Measurements from ENCODE around the gene RPLP2.

RPLP2 gene

DNA sequence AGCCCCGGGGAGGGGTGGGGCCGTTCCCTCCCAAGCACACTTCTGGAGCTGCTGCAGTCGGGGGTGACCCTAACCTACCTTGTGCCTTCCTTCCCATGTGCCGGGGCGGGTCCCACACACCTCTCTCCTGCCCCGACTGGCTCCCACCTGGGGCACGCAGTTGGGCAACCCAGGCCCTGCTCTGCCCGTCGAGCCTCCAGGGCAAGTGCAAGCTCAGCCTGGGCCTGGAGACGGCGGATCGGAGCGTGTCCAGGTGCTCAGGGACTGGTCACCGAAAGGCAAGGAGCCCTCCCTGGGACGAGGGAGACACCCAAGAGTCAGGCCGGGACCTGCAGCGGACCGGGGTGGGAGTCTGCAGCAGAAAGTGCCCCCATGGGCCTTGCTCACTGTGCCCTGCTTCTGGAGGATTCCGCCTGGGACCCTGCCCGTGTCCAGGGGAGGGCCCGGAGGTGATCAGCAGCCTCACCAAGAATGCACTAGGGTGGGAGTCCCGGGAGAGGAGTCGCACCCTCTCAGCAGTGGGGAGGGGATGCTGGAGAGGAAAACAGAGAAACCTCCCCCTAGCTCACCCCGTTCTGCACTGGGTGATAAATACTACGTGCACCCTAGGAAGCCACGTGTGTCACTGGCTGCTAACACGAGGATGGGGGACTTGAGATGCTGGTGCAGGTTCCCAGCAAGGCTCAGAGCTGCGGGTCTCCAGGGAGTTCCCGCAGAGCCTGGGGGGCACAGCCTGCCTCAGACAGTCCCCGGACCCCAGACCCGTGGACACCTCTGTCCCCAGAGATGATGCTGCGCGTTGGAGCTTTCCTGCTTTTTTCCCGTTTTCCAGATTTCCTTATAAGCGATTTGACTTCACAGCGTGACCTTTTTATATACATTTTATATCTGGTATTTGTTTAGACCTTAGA, 27.2 kb upstream of the RPLP2 start:
- Histone ChIP-seq H3K27me3 (no peaks in the 10 kb centered on the region), H3K9me3 (no peaks in the 10 kb centered on the region), H3K4me1 (peaks cover 71% of the 10 kb centered on the region), H4K20me1 (peaks cover 14% of the 10 kb centered on the region; the same call in 1 of the 2 replicates), H3K4me3 (no peak overlapping the region), H3K4me2 (peak overlapping the region; percentile 39), H3K27ac (no peak overlapping the region), H3K36me3 (peaks cover 41% of the 10 kb centered on the region), H3K9ac (no peak overlapping the region; the same call in none of the 2 replicates)
- TF ChIP-seq Cebpa-rat (IDR thresholded peaks at IDR 0.05): no peak

DNA sequence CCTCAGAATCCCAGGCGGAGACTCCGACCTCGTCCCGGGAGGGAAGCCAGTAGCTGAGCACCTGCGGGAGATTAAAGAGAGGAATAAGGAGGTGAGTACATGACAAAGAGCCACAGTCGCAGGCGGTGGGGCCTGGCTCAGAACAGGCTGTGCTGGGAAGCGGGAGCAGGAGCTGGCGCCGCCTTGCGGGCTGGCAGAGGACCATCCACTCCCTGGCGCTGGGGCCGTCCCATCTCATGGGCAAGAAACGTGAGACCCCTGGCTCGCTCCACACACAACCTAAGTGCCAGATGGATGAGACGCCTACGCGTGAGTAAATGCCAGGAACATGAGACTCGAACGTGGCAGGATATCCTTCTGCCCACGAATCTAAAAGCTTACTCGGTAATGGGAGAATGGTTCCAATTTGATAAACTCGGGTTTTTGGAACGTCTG, 26.2 kb upstream of the RPLP2 start:
- peaks cover 41% of the 10 kb centered on the region for H3K36me3 ChIP-seq
- no peaks in the 10 kb centered on the region for H3K27me3 ChIP-seq
- H3K4me2 ChIP-seq: peak overlapping the region; percentile 39
- H3K4me3 ChIP-seq: no peak overlapping the region
- H3K27ac ChIP-seq: no peak overlapping the region
- H3K9ac ChIP-seq: no peak overlapping the region
- peaks cover 74% of the 10 kb centered on the region for H3K4me1 ChIP-seq
- H4K20me1 ChIP-seq: peaks cover 20% of the 10 kb centered on the region; the same call in 1 of the 2 replicates
- TF ChIP-seq Cebpa-rat (IDR thresholded peaks at IDR 0.05): no peak
- no peaks in the 10 kb centered on the region for H3K9me3 ChIP-seq

DNA sequence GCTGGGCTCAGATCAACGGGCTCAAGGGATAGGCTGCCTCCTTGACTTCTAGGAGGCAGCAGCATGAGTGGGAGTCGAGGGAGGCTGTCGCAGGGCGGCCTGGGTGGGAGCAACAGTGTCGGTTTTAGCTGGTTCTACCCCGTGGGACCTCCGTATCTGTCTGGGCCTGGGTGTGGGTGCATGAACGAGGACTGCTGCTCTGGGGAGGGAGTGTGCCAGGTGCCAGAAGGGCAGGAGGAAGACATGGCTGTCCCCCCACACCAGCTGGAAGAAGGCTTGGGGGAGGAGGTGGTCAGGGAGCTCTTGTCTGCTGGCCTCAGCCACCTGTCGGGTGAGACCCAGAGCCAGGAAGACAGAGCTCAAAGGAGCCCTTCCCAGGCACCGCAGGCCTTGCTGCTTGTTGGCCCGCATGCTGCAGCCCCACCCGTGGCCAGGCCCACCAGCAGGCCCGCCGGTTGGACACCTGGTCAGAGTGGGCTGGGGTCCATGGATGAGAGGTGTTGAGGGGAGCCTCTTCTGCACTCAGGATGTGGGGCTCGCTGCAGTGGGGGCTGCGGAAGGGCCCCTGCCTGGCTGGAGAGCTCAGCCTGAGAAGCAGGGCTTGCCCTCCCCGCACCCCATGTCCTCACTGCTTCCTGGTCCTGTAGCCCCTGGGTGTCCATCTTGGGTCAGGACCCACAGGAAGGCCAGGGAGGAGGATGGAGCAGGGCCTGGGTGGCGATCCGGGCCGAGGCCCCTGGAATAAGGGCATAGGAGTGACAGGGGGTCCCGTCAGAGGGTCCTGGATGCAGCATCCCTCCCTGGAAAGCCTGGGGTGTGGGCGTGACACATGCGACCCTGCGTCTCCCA, 23.3 kb upstream of the RPLP2 start:
- Histone ChIP-seq H3K9ac (no peak overlapping the region), H3K4me2 (0 out of 2 replicates have a peak overlapping the region, but pooled peaks have one; percentile 5), H3K27ac (no peak overlapping the region), H4K20me1 (peaks cover 31% of the 10 kb centered on the region; the same call in 1 of the 2 replicates), H3K36me3 (peaks cover 29% of the 10 kb centered on the region), H3K9me3 (no peaks in the 10 kb centered on the region), H3K27me3 (no peaks in the 10 kb centered on the region), H3K4me1 (peaks cover 57% of the 10 kb centered on the region), H3K4me3 (no peak overlapping the region)
- no peak for TF ChIP-seq Cebpa-rat (IDR thresholded peaks at IDR 0.05)

DNA sequence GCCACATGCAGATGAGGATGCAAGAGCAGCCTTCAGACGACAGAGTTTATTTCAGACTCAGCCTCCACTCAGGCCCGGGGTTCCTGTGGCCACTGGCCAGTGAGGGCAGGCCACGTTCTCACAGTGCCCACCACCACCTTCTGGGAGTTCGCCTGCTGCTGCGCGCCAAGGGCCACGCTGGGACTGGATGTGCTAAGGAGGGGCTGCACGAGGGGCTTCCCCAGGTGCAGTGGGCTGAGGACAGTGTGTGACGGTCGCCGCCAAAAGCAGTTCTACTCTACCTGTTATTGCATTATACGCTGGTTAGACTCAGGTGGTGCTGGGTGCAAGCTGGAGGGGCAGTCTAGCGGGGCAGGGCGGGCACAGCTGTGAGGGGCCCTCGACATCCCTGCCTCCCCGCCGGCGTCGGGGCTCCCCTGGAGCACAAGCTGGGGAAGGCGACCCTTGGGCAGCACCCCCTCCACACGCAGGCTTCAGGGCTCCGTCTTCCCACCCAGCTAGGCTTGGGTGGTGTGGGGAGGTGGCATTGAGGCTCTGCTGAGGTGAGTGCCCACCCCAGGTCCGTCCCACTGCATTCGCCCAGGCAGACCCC, 22.6 kb upstream of the RPLP2 start:
- H3K4me3 ChIP-seq: no peak overlapping the region
- peaks cover 30% of the 10 kb centered on the region for H3K36me3 ChIP-seq
- H3K9me3 ChIP-seq: no peaks in the 10 kb centered on the region
- no peak for TF ChIP-seq Cebpa-rat (IDR thresholded peaks at IDR 0.05)
- H4K20me1 ChIP-seq: peaks cover 32% of the 10 kb centered on the region; the same call in 1 of the 2 replicates
- peak overlapping the region; percentile 55; the same call in 1 of the 2 replicates for H3K4me2 ChIP-seq
- H3K27me3 ChIP-seq: no peaks in the 10 kb centered on the region
- H3K9ac ChIP-seq: no peak overlapping the region
- H3K4me1 ChIP-seq: peaks cover 50% of the 10 kb centered on the region
- no peak overlapping the region for H3K27ac ChIP-seq

DNA sequence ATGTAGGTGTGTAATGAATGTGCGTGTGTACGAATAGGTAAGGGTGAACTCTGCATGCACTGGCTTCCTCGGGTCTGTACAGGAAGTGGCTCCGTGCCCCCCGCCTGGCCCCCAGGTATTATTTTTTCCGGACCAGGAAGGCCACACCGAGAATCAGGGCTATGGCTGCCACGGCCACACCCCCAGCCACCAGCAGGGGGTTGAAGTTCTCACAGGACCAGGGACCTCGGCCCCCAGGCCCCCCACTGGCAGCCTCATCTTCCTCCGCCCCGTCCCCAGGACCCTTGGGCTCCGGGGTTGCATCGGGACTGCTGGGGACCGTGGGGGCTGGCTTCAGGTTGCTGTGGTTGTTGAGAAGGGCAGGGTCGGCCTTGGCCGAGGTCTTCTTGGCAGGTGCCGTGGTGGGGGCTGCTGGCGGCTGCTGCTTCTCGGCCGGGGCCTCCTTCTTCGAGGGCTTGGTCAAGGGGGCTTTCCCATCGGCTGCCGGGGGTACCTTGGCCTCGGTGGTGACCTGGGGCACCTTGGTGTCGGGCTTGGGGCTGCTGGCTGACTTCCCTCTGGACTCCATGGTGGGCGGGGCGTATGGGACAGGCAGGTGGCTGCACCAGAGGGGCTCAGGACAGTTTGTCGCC, 21.6 kb upstream of the RPLP2 start:
- H3K4me1 ChIP-seq: peaks cover 41% of the 10 kb centered on the region
- H3K9me3 ChIP-seq: no peaks in the 10 kb centered on the region
- H3K4me2 ChIP-seq: peak overlapping the region; percentile 55
- H4K20me1 ChIP-seq: peaks cover 33% of the 10 kb centered on the region; the same call in 1 of the 2 replicates
- TF ChIP-seq Cebpa-rat (IDR thresholded peaks at IDR 0.05): no peak
- H3K4me3 ChIP-seq: no peak overlapping the region
- peaks cover 32% of the 10 kb centered on the region for H3K36me3 ChIP-seq
- no peak overlapping the region for H3K9ac ChIP-seq
- H3K27ac ChIP-seq: no peak overlapping the region
- H3K27me3 ChIP-seq: no peaks in the 10 kb centered on the region

DNA sequence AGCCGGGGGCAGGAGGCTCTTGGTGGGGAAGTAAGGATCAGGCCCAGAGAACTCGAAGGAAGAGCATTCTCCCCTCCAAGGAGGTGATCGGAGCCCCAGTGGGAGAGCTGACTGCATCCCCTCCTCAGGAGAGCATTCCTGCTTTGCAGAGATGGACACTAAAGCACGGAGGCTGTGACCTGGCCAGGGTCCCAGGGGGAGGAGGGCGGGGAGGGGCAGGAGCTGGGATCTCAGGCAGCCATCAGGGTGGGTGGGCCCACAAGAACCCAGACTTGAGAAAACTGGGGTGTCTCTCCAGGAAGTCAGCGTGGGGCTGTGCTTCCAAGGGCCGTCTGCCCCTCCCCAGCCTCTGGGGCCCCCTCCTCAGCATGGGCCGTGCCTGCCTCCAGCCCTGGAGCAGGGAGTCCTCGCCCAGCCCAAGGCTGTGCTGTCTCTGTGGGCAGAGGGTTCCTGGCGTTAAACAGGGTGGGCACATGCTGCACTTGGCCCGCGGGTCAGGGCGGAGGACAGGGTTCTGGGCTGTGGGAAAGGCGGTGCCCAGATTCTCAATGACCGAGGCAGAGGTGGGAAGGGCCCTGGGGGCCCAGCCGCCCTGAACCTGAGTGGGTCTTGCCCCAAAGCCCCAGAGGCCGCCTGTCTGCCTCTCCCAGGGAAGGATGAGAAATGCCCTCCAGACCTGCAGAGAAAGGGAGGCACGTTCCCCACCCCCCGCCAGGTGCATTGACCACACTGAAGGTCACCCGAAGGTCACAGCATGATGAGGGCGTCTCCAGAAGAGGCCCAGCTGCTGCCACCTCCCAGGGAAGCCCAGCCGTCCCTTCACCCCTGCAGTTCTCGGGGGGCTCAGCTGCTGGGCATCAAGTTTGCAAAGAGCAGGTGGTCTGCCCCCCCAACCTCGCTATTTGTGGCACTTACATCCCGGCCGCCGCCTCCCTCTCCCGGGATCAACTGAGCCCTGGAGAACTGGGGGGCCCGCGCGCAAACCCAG, 20.5 kb upstream of the RPLP2 start:
- no peak for TF ChIP-seq Cebpa-rat (IDR thresholded peaks at IDR 0.05)
- Histone ChIP-seq H4K20me1 (peaks cover 42% of the 10 kb centered on the region), H3K9me3 (no peaks in the 10 kb centered on the region), H3K36me3 (peaks cover 35% of the 10 kb centered on the region), H3K4me3 (no peak overlapping the region), H3K27me3 (no peaks in the 10 kb centered on the region), H3K27ac (no peak overlapping the region), H3K4me2 (peak overlapping the region; percentile 55), H3K9ac (no peak overlapping the region), H3K4me1 (peaks cover 36% of the 10 kb centered on the region)

DNA sequence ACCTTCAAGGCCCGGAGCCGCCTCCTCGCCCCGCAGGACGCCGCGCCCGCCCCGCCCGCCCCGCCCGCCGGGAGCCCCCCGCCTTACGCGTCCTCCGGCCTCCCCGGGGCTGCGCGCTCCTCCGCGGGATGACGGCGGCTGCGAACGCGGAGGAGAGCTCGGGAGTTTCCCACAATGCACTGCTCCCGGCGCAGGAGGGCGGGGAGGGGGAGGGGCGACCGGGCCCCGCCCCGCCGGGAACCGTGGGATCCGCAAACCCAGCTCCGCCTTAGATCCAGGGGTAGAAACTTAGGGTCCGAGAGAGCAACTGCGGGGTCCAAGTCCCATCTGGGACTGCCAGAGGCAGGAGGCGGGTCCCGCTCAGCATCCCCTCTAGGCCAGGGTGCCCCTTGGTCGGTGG, 19.8 kb upstream of the RPLP2 start, which contains the start of gene CEND1:
TSS of gene CEND1 (minus strand) at position 148 of the 400 bp plus-strand sequence. CDS start 1,514 bp downstream, outside the sequence.
- Histone ChIP-seq H4K20me1 (peaks cover 43% of the 10 kb centered on the region), H3K27me3 (no peaks in the 10 kb centered on the region), H3K36me3 (peaks cover 41% of the 10 kb centered on the region), H3K4me3 (no peak within 1 kb of the TSS), H3K27ac (no peak within 1 kb of the TSS), H3K9me3 (no peaks in the 10 kb centered on the region), H3K9ac (no peak within 1 kb of the TSS), H3K4me1 (peaks cover 43% of the 10 kb centered on the region), H3K4me2 (peak within 1 kb of the TSS; percentile 55)
- no peak for TF ChIP-seq Cebpa-rat (IDR thresholded peaks at IDR 0.05)

Measured in BLaER1 (cell line).